ENCODE results near the gene SCYGR4.
"Not testable (repeated sequence)": the region's sequence is repeated elsewhere in the genome, so short reads cannot be mapped to it uniquely, and the experiment has no call there.

The SCYGR4 gene

DNA sequence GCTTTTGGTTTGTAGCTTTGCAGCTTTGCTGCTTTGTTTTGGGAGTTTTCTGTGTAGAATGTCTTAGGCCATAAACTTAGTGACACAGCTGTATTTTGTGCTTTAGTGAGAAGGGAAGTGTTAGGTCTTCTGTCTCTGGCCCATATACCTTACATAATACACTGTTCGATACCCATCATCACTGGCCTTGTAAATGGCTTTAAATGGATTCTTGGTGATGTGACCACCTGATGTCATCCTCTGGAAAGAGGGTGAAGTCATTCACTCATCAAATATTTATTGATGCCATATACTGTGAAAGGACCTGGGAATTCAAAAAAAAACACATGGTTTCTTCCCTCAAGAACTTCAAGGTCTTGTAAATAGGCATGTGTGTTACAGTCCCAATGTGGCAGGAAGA is 37.5 kb upstream of the SCYGR4 start:
- no peak overlapping the region for H3K27ac ChIP-seq
- TF ChIP-seq, protein P1, sequence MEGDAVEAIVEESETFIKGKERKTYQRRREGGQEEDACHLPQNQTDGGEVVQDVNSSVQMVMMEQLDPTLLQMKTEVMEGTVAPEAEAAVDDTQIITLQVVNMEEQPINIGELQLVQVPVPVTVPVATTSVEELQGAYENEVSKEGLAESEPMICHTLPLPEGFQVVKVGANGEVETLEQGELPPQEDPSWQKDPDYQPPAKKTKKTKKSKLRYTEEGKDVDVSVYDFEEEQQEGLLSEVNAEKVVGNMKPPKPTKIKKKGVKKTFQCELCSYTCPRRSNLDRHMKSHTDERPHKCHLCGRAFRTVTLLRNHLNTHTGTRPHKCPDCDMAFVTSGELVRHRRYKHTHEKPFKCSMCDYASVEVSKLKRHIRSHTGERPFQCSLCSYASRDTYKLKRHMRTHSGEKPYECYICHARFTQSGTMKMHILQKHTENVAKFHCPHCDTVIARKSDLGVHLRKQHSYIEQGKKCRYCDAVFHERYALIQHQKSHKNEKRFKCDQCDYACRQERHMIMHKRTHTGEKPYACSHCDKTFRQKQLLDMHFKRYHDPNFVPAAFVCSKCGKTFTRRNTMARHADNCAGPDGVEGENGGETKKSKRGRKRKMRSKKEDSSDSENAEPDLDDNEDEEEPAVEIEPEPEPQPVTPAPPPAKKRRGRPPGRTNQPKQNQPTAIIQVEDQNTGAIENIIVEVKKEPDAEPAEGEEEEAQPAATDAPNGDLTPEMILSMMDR (conservative IDR thresholded peaks at IDR 0.05) = no peak

DNA sequence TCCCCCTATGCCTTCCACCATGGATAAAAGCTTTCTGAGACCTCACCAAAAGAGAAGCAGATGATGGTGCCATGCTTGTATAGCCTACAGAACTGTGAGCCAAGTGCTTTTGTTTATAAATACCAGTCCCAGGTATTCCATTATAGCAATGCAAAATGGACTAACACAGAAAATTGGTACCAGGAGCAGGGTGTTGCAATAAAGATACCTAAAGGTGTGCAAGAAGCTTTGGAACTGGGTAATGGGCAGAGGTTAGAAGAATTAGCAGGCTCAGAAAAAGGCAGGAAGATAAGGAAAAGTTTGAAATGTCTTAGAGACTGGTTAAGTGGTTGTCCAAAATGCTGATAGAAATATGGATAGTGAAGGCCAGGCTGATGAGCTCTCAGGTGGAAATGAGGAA is 34.9 kb upstream of the SCYGR4 start:
- TF ChIP-seq, protein P1 (conservative IDR thresholded peaks at IDR 0.05) = no peak
- no peak overlapping the region for H3K27ac ChIP-seq

DNA sequence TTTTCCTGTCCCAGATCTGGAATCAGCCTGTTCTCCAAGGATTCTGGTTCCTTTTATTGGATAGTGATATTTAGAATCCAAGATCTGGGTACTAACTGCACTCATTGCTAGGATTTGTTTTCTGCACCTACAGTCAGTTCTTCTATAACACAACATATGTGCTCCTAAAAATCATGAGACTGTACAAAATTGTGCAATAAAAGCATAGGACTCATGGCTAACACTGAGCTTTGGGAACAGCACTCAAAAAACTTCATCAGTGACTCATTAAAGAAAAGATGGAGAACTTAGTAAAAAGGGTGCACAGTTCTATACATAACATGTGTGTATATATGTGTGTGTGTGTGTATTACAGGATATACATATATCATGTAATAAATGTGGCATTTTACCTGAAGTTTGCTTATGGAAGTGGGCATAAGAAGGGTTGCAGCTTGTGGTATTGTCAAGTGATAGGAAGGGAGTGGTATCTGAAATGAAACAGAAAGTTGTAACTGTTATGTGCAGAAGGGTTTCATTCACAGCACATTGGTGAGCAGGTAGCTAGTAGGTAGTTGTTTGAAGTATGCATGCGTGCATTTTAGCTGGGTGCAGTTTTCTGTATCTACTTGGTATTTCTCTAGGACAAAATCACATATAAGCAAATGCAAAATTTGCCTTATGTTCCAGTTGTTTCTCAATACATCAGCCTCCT is 24.5 kb upstream of the SCYGR4 start:
- no peak overlapping the region for H3K27ac ChIP-seq
- TF ChIP-seq, protein P1 (conservative IDR thresholded peaks at IDR 0.05) = no peak

DNA sequence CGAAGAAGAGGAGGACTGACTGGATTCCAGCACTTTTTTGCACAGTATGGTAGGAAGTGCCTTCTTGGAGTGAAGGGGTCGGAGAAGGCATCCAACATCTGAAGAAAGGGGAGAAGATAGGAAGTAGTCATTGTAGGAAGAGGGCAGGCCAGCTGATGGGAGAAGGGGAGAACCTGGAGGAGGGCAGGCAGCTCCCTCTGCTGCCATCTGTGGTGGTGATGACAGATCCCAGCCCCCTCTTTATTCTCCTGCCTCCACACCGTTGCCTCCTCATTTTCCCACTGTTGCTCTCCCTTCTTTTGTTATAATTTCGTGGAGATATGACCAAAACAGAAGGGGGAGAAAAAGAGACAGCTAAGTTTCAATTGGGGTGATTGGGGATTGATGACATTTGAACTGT is 21.5 kb upstream of the SCYGR4 start:
- TF ChIP-seq, protein P1 (conservative IDR thresholded peaks at IDR 0.05) = no peak
- no peak overlapping the region for H3K27ac ChIP-seq

DNA sequence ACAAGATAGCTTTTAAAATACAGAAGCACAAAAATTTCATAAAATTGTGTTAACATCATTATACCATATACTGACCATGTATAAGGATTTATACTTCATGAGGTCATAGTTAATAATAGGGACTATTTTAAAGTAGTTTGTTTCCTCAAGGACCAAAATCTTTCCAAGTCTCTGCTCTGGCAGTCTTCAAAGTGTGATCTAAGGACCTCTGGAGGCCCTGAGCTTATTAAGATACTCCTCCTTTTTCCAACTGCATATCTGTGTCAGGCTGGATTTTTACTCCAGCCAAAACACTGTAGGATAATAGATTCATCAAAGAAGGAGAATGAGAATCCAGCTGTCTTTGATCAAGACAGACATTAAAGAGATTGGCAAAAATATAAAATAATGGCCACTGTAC is 20.3 kb upstream of the SCYGR4 start:
- TF ChIP-seq, protein P1 (conservative IDR thresholded peaks at IDR 0.05) = no peak
- H3K27ac ChIP-seq = no peak overlapping the region

DNA sequence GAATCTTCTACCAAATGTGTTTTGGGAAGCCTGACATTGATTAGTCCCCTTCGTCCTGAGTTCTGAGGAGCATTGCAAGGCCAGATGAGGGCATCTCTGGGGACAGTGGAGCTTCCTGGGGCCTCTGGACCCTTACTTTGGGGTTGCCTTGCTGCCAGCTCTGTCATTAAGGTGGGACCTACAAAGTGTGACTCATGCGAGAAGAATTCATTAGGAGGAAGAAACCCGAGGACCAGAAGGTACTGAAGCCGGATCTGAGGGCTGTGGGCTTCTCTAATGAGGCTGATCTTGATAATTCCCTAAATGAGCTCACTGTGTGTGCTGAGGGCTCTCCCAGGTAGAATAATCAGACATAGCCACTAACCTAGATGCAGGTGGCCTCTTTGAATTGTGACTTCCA is 19.3 kb upstream of the SCYGR4 start:
- H3K27ac ChIP-seq = no peak overlapping the region
- TF ChIP-seq, protein P1 (conservative IDR thresholded peaks at IDR 0.05) = no peak

DNA sequence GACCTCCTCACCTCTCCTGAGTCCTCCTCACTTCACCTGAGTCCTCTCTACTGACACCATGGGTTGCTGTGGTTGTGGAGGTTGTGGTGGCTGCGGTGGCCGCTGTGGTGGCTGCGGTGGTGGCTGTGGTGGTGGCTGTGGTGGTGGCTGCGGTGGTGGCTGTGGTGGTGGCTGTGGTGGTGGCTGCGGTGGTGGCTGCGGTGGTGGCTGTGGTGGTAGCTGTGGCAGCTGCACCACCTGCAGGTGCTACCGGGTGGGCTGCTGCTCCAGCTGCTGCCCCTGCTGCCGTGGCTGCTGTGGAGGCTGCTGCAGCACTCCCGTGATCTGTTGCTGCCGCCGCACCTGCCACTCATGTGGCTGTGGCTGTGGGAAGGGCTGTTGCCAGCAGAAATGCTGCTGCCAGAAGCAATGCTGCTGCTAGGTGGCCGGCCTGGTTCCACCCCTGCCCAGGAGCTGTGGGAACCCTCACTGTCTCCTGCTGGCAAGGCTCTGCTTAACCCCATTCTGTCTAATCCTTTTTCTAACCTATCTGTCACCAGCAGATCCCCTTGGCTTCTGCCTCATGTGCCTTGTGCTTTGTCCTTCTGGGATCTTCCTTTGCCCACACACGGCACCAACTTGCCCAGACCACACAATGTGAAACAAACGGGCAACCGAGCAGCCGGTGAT is 18.3 kb upstream of the SCYGR4 start, which contains the start of gene SCYGR2:
SCYGR2 (plus strand) TSS at position 59 of the 669 bp plus-strand sequence; CDS start at position 59, 0 bp downstream.
- H3K27ac ChIP-seq = not testable (repeated sequence)

DNA sequence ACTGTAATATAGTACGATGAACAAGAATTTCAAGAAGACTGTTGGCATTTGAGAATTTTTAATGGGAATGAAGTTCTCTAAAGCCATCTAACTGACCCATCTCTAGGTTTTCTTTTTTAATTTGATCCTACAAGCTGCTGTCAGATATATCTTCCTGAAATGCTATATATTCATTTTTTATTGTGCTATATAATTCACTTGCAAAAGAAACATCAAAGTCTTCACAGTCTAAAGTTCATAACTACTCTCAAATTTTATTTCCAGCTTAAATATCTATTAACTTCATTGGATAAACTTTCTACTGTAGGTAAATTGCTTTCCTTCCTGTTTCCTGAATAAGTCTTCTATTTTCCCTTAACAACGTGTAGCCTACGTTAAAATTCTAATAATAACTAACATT is 14.9 kb upstream of the SCYGR4 start:
- 0 out of 2 replicates have a peak overlapping the region, but pooled peaks have one; percentile 5 for H3K27ac ChIP-seq
- TF ChIP-seq, protein P1 (conservative IDR thresholded peaks at IDR 0.05) = no peak

Data from VCaP (cell line).